Measurements from ENCODE around the gene NCOA7. TPM values are rescaled to one million over a fixed set of nuclear protein-coding genes. Genes with fewer than 3 reads are reported as not detected.

NCOA7 gene
- polyA plus RNA-seq, 1 of the 3 experiments (the other 2 are of a cell fraction) = 16.3 TPM

DNA sequence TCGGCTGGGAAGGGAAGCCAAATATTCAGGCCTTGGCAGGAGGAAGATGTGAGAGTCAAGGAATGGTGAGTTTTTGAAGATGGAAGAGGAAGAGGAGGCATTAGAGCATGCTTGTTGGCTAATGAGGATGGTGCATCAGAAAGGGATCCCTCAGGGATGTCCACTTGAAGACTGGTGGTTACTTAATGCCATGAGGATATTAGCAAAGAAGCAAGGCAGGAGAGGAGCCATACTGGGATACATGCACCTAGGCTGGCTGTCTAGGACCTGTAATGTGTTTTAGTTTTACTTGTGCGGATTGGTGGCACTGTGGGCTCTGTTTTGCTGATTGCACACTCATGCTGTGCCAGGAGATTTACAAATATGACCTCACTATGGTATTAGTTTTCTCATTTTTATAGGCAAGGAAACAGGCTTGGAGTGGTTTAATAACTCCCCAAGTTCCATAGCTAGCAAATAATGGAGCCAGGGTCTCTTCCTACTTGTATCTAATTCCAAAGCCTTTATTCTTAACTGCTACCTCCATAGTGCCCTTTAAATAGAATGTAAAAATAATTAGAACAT is 37.8 kb downstream of the NCOA7 start:
- WGBS (ENCODE audit: low lambda C conversion rate) = 100% methylated on average over 2 of the region's 2 CpGs
- DNase-seq = no peak
- no peaks in the 10 kb centered on the region for H3K9me2 ChIP-seq
- H3K4me2 ChIP-seq = no peak overlapping the region
- H3K9me3 ChIP-seq = no peaks in the 10 kb centered on the region
- TF ChIP-seq EZH2phosphoT487 (IDR thresholded peaks at IDR 0.05; ENCODE audit: borderline replicate concordance, low read depth) (no peak), POLR2AphosphoS5 (IDR thresholded peaks at IDR 0.05; ENCODE audit: low read depth, low read length) (no peak), CHD2 (IDR thresholded peaks at IDR 0.05; ENCODE audit: low read length, partially characterized antibody) (no peak), JUND (IDR thresholded peaks at IDR 0.05) (no peak), ELF1 (IDR thresholded peaks at IDR 0.05) (no peak), MXI1 (IDR thresholded peaks at IDR 0.05; ENCODE audit: low read depth, low read length) (no peak), FOXM1 (IDR thresholded peaks at IDR 0.05; ENCODE audit: low read depth) (no peak), REST (IDR thresholded peaks at IDR 0.05; ENCODE audit: low read depth, low read length) (no peak), USF1 (IDR thresholded peaks at IDR 0.05; ENCODE audit: borderline replicate concordance, low read depth) (no peak), ZBTB33 (IDR thresholded peaks at IDR 0.05; ENCODE audit: borderline replicate concordance, low read depth) (no peak), FOSL2 (IDR thresholded peaks at IDR 0.05; ENCODE audit: borderline replicate concordance, low read depth) (no peak), GABPA (IDR thresholded peaks at IDR 0.05; ENCODE audit: low read depth) (no peak), TCF12 (IDR thresholded peaks at IDR 0.05) (no peak), SIN3A (IDR thresholded peaks at IDR 0.05; ENCODE audit: borderline replicate concordance, low read depth, low read length) (no peak)
- TF ChIP-seq, protein P1, sequence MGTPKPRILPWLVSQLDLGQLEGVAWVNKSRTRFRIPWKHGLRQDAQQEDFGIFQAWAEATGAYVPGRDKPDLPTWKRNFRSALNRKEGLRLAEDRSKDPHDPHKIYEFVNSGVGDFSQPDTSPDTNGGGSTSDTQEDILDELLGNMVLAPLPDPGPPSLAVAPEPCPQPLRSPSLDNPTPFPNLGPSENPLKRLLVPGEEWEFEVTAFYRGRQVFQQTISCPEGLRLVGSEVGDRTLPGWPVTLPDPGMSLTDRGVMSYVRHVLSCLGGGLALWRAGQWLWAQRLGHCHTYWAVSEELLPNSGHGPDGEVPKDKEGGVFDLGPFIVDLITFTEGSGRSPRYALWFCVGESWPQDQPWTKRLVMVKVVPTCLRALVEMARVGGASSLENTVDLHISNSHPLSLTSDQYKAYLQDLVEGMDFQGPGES (IDR thresholded peaks at IDR 0.05; ENCODE audit: low read depth, low read length) = no peak
- no peak overlapping the region for H3K4me3 ChIP-seq (ENCODE audit: low read depth in 2 of 2, low read length in 1 of 2)
- peaks cover 0 to 33% of the 10 kb centered on the region in 2 experiments; a peak in 2 of 4 replicates for H3K4me1 ChIP-seq (ENCODE audit: control insufficient read depth in 1 of 2, insufficient read depth in 2 of 2, low read depth in 1 of 2, low read length in 1 of 2)
- no peak overlapping the region for H3K27ac ChIP-seq (ENCODE audit: low read depth in 2 of 2, low read length in 1 of 2)
- ChIA-PET CTCF (interaction anchor here (0.7 to 1.5 kb wide), 2 partner anchors 37 to 78 kb away, joined by 3 read pairs; no protein-coding TSS in a partner anchor), POLR2A (no interaction called here)
- H2AFZ ChIP-seq (ENCODE audit: low read depth) = no peak overlapping the region
- 0 out of 2 replicates have a peak, but pooled peaks cover 5% of the 10 kb centered on the region for H3K79me2 ChIP-seq (ENCODE audit: insufficient read depth)
- peaks cover 4% of the 10 kb centered on the region for H3F3A ChIP-seq (replicated peaks; ENCODE audit: insufficient read depth)
- H4K20me1 ChIP-seq (ENCODE audit: insufficient read depth) = no peaks in the 10 kb centered on the region
- no peaks in the 10 kb centered on the region for H3K27me3 ChIP-seq (ENCODE audit: insufficient read depth)
- H3K36me3 ChIP-seq (replicated peaks in 1 of 2; ENCODE audit: control insufficient read depth in 1 of 2, insufficient read depth in 2 of 2, low read length in 1 of 2) = peaks cover 0 to 3% of the 10 kb centered on the region in 2 experiments
- H3K9ac ChIP-seq = no peak overlapping the region

Data from SK-N-SH (cell line).